Activated T-cell treated with anti-CD3 and anti-CD28 coated beads for 4 hours (primary cell): Measurements from ENCODE around the gene TLE4.
"Not testable (repeated sequence)": the region's sequence is repeated elsewhere in the genome, so short reads cannot be mapped to it uniquely, and the experiment has no call there.

ENCODE experiments used
- DNase-seq: peaks from one replicate; pipeline ENCODE4 v3.0.0-alpha.2; 2020

The TLE4 gene

DNA sequence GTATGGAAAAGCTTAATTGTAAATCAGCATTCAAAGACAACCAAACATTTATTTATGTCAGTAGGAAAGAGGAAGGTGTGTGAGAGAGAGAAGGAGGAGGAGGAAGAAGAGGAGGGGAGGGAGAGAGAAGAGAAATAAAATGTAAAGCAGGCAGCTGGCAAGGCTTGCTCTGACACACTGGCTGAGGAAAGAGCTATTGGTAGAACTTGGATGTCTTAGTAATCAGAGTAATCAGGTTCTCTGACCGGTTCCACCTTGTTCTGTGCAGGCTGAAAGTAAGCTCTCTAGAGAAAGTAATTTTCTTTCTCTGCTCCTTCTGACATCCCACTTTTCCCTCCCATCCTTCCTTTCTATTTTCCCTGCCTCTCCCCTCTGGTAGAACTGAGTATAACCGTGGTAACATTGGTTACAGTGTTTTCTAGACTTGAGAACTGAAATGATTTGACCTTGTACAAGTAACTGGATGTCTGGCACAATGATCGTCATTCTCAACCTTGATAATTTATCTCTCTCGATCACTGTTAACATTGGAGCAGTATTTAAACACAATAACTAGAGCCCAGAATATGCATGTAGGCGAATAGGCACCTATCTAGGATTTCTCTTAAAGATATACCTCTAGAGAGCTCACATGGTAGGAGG, 33.3 kb downstream of the TLE4 start:
- DNase-seq: no peak

DNA sequence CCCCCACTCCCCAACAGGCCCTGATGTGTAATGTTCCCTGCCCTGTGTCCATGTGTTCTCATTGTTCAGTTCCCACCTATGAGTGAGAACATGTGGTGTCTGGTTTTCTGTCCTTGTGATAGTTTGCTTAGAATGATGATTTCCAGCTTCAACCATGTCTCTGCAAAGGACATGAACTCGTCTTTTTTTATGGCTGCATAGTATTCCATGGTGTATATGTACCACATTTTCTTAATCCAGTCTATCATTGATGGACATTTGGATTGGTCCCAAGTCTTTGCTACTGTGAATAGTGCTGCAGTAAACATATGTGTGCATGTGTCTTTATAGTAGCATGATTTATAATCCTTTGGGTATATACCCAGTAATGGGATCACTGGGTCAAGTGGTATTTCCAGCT, 34.8 kb downstream of the TLE4 start:
- not testable (repeated sequence) for DNase-seq

DNA sequence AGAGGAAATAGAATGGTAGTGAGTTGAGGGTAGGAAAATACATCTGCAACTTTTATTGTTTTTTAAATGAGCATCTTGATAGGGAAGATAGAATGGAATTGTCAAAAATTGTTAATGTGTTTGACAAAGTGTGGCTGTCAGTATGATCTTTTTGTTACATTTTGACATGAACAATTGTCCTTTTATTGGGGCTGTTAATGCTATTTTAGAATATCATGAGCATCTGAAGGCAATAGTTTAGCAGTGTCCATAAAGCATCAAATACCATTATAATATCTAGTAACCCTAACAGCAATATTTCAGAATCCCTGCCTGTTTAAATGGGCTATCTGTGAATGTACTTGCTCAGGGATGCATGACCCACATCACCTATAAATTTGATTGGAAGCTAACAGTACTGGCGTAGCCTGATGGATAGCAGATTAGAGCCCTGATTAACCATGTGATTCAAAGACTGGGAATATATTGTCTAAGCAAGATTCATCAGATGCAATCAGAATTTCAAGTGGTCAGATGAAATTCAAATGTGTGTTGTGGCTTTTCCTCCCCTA, 37.8 kb downstream of the TLE4 start:
- DNase-seq: no peak

DNA sequence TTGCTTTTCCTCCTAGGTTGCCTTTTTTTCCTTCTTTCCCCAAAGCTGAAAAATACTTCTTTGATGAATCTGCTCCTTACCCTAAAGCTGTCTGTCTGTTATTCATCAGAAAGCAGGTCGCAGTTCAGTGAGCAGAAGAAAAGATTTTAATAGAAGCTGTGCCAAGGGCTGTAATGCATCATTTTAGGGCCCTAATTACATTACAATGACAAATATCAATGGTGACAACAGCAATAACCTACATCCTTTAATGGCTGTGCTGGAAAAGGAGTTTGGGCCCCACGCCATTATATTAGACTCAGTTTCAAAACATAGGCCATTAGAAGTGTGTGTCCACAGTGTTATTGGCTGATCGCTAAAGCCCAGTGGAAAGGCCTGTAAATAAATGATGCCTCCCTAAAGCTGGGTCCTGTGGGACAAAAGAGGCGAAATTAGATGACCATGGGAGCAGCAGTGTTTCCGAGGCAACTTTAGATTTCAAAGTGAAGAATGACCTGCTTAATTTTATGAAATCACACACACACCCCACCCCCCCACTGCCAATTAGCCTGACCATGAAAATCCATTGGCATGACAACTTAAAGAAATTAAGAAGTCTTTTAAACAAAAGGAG, 38.4 kb downstream of the TLE4 start:
- no peak for DNase-seq

DNA sequence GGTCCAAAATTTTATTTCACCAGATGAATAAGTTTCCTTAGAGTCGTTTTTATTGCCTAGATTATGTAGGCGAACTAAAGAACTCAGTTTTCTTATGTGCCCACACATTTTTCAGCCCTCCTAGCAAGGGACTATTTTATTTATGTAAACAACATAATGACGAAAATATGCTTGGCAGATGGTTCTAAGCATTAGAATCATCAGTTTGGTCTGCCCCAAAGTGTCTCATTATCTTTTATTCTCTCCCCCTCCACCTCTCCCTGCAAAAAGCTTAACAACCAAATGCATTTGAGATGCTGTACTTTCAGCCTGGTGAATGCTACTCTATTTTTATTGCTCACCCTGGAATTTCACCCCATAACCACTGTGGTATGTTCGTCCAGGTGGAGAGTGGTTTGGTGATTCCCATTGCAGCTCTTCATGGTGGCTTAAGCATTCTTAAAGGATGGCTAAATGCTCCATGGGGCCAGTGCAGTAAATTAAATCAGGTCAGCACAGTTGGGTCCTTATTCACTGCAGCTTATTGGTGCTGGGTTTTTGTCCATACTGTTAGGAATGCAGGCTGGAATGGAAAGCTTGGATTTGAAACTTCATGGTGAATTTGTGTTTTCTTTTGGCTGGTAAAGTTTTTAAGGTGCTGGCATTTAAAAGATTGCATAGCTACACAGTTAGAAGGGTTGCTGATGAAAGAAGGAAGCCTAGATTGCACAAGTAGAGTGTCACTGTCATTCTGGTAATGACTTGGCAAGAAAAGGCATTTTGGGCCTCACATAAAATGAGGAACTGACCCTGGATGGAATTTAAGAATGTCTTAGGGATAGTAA, 39.2 kb downstream of the TLE4 start:
- no peak for DNase-seq

DNA sequence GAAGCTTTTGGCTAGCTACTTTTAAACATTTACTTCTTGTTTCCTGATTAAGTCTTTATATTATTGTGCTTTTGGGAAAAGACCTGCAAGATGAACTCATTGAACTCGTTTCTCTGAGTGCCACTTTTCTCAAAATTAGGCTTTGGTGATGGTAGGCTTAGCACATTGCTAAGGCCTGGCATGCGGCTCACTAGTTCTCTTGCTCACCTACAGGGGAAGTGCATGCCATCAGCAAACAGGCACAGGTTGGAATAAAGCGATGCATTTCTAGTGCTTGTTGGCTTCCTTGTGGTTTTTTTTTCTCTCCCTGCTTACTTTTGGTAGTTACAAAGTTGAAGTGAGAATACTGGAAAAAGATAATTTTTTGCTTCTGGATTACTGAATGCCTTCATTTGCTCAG, 41.4 kb downstream of the TLE4 start:
- no peak for DNase-seq

DNA sequence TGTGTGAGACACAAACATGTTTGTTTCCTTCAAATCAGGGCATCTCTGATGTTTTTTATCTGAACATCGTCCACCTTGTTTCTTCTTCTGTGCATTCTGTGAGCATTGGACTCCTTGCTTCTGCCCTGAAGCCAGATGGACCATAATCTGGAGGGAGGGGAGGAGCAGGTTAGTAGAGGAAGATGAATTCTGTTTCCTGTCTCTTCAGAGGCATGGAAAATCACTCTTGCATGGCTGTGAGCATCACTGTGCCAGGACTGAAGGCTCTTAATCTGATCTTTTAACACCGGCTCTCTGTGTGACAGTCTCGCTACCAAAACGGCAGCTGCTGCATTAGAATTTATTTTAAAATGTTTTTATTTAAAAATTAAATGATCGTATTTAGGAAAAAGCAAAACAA, 43.3 kb downstream of the TLE4 start:
- no peak for DNase-seq

DNA sequence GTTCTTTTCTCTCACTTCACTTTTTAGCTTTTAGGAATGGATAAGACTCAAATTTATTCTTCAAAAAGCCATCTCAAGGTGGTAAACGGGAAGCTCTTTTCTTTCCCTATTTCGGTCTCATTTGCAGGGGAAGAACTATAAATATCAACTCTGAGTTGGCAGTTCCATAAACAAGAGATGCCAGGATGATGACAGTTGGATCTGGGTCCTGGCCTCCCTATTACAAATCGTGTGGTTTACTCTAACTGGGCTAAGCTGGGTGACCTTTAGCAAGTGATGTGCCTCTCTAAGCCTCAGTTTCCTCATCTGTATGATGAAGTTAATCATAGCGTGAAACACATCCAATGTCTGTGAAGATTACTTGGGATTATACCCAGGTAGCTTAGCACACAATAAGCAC, 44.2 kb downstream of the TLE4 start:
- no peak for DNase-seq

DNA sequence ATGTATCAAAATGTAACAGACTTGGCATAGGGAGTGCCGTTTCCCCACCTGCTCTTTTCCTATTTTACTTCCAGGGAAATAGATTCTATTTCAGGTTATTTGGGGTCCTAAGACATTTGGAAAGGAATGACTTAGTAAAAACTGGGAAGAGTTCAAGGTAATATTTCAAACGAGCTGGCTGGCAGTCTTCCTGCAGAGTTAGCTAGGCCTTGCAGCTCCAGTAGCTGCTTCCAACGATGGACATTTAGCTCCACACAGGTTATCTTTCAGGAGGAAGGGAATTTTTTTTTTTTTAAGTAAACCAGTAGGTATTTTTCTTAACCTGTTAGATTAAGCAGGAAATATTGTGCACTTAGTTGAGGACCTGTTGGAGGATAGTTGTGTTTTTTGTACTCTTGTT, 45.2 kb downstream of the TLE4 start:
- no peak for DNase-seq

DNA sequence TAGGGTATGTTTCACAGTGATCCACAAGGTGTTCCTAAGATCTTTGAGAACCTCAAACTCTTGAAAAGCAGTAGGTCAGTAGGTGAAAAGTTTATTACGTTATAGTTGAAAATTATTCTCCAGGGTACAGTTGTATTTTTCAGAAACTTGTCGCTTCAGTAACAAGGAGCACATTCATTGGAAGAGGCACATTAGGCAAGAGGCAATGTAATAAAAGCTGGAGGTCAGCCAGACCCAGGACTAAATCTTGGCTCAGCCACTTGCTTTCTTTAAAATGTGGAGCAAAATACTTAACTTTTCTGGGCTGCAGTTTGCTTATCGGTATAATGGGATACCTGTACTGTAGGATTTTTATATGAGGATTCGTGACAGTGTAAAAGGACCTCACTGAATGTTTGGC, 45.6 kb downstream of the TLE4 start:
- no peak for DNase-seq

DNA sequence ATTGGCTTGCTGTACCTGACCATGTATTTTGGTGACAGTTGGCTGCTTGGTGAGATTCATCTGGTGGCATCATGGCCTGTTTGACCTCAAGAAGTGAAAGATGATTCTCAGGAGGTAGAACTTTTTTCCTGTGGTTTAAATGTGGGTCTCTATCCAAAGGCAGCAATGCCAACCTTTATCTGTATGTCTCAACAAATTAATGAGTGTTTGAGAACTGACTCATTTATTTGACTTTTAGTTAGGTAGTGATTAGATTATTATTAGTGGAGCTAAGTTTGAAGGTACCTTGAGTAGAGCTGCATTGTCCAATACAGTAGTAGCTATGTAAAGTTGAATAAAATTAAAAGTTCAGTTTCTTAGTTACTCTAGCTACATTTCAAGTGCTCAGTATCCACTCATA, 48.2 kb downstream of the TLE4 start:
- no peak for DNase-seq

DNA sequence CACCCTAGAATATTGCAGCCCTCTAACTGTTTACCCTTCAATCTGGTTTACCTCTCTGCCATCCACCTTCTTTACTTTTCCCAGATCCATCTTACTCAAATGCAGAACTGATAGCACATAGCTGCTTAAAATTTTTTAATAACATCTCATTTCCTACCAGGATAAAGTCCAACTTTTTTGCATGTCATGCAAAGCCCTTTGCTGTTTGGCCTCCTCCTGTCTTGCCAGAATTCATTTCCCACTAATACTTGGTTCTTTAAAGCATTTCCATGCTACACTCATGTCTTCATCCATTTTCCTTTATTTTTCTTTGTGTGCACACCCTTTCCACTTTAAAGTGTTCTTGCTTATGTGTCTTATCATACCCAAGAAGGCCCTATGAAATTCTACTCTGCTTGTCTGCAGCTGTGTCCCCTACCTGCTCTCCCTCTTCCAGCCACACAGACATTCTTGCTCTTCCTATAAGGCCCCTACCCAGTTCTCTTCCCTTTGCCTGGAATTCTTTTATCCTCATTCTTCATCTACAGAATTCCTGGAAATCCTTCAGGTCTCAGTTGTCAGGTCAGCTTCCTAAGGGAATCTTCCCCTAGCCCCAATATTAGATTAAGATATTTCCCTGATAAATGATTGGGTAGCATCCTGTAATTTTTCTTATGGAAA, 50.3 kb downstream of the TLE4 start:
- no peak for DNase-seq

DNA sequence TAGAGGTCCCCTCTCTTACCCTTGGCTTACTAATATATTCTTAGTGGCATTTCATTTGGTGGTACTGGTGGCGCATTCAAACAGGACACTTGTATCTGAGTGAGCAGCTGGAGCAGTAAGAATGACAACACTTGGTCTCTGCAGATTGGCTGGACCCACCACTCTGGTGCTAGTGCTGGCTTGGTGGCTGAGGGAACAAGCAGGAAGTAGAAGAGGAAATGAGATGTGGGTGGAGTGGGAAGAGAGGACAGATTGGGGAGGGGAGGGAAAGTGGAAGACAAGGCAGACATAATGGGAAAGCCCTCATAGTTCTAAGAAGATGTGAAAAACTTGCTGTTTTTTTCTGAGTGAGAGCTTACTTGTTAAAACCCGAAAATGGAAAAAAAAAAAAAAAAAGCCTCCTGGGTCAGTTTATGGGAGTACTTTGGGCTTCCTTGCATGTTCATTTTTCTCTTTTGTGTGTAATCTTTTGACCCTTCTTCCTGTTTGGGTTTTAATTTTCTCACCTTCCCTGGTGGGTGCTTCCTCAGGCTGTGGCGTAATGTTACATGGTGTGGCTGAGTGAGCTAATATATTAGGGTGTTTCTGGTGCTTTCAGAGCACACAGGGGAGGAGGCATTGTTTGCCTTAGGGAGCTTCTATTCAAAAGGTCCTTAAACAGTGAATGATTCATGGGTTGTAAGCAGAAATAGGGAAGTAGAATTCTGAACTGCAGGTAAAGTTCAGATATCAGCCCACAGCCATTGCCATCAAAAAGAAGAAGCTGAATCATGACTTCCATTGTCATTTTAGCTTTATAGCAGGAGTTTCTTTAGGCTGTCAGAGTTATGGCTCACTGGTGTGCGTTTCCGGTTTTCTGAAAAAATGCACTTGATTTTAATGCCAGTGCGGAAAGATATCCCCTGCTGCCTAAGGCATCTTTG, 52.3 kb downstream of the TLE4 start:
- DNase-seq: peak; percentile 6

DNA sequence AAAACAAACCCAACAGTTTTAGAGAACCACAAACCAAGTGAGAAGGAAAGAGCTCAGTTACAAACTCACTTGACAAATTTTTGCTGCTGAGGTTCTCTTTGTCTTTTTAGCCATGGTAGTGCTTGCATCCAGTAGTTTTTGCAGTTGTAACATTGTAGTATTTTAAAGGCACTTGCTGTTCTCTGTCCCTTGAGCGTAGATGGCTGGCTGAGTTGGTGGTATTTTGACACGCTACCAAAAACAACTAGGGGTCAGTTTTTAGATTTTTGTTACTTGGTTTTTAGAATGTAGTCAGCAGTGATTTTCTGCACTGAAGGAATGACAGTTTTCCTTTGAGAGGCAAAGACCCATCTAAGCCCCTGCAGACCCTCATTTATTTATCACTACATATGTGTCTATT, 58.0 kb downstream of the TLE4 start:
- DNase-seq: no peak

DNA sequence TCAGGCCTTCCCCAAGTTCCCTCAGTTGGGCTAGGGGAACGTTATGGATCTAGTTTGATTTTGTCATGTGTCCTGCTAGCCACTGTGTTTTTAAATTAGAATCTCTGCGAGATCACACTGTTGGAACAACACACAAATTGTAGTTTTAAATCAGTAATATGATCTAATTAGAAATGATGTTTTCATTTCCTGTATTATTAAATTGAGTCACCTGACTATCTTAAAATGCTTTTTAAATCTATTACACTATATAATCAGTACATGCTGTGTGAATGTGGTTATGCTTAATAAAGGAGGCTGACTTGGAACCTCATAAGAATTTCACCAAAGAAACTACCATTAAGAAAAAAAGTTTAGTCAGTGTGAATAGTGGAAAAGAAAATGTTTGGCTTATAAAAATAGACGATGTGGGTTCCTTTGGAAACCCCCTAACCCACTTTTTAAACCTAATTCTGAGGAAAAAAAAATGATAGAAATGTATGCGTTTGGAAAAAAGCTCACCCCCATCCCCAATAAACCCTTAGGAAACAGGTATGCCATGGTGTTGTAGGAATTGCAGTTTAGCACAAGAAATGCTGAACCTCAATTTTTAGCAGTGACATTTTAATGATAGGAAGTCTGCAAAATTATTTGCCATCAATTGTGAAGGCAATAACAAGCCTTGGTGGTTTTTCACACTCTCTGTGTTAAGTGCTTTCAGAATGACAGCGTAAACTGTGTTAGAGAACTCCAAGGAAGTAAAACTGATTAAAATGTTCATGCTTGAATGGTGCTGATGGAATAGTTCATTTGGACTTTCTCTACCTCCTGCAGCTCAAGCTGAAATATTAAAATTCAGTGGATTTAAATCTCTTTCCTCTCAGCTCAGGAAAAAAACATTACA, 59.0 kb downstream of the TLE4 start:
- no peak for DNase-seq

DNA sequence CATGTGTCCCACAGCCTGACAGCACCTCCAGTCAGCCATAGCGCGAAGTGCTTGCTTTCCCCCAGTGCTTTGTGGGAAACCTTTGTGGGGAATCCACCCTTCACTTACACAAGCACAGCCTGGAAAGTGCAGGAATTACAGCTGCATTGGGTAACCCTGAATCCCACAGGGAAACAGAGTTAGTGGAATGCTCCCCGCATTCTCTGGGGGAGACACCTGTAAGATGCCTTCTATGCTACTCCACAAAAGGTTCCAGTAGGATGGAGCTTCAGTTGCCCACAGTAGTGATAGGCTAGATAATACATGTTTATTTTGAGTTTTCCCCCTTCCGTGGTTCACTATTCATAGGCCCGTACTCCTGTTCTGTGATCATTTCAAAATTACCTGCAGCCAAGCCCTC, 60.3 kb downstream of the TLE4 start:
- DNase-seq: no peak

DNA sequence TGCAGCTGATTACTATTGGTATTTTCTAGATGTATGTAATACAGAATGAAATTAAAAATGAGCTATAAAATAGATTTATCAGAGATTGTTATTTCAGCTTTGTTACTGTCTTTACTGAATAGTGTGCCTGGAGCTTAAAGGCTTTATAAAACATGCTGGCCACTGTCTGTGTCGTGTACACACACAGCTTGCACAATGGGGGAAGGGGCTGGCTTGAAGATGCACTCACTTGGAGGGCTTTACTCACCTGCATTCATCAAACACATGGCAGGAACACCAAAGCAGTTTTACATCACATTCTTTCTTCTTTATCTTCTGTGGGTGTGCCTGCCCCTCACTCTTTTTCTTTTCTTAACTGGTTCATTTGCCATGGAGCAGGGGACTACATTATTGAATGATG, 60.9 kb downstream of the TLE4 start:
- no peak for DNase-seq

DNA sequence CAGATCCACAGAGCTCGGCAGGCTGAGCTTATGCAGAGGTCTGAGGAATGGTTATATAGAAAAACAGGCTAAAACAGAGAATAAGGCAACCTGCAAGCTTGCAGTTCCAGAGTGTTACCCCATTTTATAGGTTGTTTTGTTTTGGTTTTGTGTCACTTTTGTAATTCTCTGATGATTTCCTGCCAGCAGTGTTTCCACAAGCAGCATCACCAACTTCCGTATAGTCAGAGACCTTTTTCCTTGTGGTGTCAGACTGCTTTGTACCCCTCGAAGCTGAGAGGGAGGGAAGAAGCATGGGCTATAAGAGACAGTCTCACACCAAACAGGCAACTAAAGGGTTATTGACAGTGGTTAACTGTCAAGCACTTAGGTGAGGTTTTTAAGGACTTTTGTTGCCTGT, 61.8 kb downstream of the TLE4 start:
- DNase-seq: no peak

DNA sequence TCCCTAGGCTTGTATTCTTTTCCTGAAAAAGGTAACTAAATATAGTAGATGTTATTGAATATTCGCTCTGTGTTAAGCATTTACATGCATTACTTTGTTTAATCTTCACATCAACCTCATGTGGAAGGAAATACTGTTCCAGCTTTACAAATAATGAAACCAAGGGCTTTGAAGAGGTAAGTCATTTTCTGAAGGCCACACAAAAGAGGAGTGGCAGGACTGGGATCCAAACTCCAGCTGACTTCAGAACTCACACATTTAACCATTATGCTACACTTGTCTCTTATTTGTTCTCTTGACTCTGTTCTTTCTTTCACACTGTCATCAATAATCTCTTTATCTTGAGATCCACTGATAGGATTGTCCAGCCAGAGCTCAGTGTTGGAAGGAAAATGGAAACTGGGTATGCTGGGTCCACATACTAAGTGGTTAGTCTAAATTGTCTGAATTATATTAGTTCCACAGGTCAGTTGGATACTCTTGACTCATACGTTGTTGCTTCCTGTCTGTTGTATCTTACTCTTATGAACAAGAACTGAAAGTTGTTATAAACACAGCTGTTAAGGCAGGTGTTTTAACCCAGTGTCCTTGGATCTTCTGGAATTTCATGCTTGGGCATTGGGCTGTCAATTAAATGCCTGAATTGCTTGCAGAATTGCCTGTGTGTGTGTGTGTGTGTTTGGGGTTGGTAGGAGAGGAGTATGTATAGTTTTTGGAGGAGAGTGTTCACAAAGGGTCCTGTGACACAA, 65.6 kb downstream of the TLE4 start:
- no peak for DNase-seq

DNA sequence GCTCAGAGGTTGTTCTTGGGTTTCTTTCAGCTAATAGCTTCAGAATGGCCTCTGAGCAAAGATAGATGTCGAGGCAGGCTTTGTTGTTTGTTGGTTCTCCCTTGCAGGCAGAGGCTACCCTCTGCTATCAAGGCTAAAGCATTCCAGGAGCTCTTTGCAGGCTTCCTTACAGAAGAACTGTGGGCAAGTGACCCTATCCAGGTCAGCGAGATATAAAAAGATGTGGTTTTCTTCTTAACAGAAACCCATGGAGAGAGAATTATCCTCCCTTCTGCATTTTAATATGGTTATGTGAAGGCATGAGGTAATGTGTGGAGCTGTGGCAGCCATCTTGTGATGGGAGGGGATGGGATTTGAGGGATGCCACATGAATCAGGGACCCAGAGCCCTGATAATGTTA, 67.0 kb downstream of the TLE4 start:
- DNase-seq: no peak

DNA sequence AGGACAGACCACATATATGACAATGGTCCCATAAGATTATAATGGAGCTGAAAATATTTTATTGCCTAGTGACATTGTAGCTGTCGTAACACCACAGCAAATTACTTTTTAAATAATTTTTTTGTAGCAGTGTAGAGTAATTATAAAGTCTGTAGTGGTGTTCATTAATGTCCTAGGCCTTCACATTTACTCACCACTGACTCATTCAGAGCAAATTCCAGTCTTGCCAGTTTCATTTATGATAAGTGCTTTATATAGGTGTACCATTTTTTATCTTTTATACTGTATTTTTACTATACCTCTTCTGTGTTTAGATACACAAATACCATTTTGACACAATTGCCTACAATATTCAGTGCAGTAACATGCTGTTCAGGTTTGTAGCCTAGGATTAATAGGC, 67.6 kb downstream of the TLE4 start:
- no peak for DNase-seq
